Measurements from ENCODE around the gene POR. TPM values are rescaled to one million over a fixed set of nuclear protein-coding genes. Genes with fewer than 3 reads are reported as not detected.
A peak's percentile ranks its signal among the peaks of the same experiment; 100 is the strongest.

The POR gene
- total and polyA plus RNA-seq, 2 of the 13 experiments (the other 11 are each of a cell fraction or from before 2014, with no cell fraction given) = 145 to 266 TPM

DNA sequence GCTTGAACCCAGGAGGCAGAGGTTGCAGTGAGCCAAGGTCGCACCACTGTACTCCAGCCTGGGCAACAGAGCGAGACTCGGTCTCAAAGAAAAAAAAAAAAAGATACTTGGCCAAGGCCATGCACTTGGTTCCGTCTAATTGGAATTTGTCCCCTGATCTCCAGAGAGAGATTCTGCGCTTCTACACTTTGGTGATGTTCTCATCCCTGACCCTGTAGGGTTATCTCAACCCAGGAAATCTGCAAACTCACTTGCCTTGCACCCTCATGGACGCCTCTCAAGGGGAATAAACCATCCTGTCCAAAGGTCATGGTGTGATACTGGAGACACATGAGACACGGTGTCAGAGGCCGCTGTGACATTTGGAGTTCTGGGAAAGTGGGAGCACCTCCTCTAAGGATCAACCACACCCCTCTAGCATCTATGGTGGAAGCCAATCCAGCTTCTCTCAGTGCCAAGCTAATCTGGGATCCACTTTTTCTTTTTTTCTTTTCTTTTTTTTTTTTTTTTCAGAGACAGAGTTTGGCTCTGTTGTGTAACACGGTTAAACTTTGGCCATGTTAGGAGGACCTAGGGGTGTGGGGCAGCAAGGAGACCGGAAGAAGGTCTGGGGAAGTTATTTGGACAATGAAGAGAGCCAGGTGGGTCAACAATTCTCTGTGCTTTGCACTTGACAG lies 7.8 kb upstream of the POR start (continued):
- TF ChIP-seq, protein P1, sequence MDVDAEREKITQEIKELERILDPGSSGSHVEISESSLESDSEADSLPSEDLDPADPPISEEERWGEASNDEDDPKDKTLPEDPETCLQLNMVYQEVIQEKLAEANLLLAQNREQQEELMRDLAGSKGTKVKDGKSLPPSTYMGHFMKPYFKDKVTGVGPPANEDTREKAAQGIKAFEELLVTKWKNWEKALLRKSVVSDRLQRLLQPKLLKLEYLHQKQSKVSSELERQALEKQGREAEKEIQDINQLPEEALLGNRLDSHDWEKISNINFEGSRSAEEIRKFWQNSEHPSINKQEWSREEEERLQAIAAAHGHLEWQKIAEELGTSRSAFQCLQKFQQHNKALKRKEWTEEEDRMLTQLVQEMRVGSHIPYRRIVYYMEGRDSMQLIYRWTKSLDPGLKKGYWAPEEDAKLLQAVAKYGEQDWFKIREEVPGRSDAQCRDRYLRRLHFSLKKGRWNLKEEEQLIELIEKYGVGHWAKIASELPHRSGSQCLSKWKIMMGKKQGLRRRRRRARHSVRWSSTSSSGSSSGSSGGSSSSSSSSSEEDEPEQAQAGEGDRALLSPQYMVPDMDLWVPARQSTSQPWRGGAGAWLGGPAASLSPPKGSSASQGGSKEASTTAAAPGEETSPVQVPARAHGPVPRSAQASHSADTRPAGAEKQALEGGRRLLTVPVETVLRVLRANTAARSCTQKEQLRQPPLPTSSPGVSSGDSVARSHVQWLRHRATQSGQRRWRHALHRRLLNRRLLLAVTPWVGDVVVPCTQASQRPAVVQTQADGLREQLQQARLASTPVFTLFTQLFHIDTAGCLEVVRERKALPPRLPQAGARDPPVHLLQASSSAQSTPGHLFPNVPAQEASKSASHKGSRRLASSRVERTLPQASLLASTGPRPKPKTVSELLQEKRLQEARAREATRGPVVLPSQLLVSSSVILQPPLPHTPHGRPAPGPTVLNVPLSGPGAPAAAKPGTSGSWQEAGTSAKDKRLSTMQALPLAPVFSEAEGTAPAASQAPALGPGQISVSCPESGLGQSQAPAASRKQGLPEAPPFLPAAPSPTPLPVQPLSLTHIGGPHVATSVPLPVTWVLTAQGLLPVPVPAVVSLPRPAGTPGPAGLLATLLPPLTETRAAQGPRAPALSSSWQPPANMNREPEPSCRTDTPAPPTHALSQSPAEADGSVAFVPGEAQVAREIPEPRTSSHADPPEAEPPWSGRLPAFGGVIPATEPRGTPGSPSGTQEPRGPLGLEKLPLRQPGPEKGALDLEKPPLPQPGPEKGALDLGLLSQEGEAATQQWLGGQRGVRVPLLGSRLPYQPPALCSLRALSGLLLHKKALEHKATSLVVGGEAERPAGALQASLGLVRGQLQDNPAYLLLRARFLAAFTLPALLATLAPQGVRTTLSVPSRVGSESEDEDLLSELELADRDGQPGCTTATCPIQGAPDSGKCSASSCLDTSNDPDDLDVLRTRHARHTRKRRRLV (CRISPR knock-in tag; IDR thresholded peaks at IDR 0.05) = no peak; the same call in 1 of the 2 replicates
- TF ChIP-seq ZNF672 (CRISPR knock-in tag; IDR thresholded peaks at IDR 0.05) = no peak
- no peak for TF ChIP-seq ZNF343 (CRISPR knock-in tag; IDR thresholded peaks at IDR 0.05)
- TF ChIP-seq ZNF446 (CRISPR knock-in tag; IDR thresholded peaks at IDR 0.05) = no peak
- no peak for TF ChIP-seq BHLHE40 (IDR thresholded peaks at IDR 0.05; ENCODE audit: low read length)
- 0 out of 2 replicates have a peak, but pooled peaks have one; percentile 21 for TF ChIP-seq IRF2 (CRISPR knock-in tag; IDR thresholded peaks at IDR 0.05)
- no peak for TF ChIP-seq GATAD1 (CRISPR knock-in tag; IDR thresholded peaks at IDR 0.05)
- TF ChIP-seq, protein P2, sequence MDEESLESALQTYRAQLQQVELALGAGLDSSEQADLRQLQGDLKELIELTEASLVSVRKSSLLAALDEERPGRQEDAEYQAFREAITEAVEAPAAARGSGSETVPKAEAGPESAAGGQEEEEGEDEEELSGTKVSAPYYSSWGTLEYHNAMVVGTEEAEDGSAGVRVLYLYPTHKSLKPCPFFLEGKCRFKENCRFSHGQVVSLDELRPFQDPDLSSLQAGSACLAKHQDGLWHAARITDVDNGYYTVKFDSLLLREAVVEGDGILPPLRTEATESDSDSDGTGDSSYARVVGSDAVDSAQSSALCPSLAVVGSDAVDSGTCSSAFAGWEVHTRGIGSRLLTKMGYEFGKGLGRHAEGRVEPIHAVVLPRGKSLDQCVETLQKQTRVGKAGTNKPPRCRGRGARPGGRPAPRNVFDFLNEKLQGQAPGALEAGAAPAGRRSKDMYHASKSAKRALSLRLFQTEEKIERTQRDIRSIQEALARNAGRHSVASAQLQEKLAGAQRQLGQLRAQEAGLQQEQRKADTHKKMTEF (CRISPR knock-in tag; IDR thresholded peaks at IDR 0.05) = no peak; the same call in 1 of the 2 replicates
- TF ChIP-seq, protein P3, sequence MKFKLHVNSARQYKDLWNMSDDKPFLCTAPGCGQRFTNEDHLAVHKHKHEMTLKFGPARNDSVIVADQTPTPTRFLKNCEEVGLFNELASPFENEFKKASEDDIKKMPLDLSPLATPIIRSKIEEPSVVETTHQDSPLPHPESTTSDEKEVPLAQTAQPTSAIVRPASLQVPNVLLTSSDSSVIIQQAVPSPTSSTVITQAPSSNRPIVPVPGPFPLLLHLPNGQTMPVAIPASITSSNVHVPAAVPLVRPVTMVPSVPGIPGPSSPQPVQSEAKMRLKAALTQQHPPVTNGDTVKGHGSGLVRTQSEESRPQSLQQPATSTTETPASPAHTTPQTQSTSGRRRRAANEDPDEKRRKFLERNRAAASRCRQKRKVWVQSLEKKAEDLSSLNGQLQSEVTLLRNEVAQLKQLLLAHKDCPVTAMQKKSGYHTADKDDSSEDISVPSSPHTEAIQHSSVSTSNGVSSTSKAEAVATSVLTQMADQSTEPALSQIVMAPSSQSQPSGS (CRISPR knock-in tag; IDR thresholded peaks at IDR 0.05) = peak; percentile 85
- TF ChIP-seq, protein P4, sequence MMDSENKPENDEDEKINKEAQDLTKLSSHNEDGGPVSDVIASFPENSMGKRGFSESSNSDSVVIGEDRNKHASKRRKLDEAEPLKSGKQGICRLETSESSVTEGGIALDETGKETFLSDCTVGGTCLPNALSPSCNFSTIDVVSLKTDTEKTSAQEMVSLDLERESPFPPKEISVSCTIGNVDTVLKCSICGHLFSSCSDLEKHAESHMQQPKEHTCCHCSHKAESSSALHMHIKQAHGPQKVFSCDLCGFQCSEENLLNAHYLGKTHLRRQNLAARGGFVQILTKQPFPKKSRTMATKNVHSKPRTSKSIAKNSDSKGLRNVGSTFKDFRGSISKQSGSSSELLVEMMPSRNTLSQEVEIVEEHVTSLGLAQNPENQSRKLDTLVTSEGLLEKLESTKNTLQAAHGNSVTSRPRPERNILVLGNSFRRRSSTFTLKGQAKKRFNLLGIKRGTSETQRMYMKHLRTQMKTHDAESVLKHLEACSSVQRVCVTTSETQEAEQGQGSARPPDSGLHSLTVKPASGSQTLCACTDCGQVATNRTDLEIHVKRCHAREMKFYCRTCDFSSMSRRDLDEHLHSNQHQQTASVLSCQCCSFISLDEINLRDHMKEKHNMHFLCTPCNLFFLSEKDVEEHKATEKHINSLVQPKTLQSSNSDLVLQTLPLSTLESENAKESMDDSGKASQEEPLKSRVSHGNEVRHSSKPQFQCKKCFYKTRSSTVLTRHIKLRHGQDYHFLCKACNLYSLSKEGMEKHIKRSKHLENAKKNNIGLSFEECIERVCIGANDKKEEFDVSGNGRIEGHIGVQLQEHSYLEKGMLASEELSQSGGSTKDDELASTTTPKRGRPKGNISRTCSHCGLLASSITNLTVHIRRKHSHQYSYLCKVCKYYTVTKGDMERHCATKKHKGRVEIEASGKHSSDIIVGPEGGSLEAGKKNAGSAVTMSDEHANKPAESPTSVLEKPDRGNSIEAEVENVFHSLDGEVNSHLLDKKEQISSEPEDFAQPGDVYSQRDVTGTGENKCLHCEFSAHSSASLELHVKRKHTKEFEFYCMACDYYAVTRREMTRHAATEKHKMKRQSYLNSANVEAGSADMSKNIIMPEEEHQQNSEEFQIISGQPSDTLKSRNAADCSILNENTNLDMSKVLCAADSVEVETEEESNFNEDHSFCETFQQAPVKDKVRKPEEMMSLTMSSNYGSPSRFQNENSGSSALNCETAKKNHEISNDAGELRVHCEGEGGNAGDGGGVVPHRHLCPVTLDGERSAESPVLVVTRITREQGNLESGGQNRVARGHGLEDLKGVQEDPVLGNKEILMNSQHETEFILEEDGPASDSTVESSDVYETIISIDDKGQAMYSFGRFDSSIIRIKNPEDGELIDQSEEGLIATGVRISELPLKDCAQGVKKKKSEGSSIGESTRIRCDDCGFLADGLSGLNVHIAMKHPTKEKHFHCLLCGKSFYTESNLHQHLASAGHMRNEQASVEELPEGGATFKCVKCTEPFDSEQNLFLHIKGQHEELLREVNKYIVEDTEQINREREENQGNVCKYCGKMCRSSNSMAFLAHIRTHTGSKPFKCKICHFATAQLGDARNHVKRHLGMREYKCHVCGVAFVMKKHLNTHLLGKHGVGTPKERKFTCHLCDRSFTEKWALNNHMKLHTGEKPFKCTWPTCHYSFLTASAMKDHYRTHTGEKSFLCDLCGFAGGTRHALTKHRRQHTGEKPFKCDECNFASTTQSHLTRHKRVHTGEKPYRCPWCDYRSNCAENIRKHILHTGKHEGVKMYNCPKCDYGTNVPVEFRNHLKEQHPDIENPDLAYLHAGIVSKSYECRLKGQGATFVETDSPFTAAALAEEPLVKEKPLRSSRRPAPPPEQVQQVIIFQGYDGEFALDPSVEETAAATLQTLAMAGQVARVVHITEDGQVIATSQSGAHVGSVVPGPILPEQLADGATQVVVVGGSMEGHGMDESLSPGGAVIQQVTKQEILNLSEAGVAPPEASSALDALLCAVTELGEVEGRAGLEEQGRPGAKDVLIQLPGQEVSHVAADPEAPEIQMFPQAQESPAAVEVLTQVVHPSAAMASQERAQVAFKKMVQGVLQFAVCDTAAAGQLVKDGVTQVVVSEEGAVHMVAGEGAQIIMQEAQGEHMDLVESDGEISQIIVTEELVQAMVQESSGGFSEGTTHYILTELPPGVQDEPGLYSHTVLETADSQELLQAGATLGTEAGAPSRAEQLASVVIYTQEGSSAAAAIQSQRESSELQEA (CRISPR knock-in tag; IDR thresholded peaks at IDR 0.05; ENCODE audit: not compliant biosample characterization) = no peak
- TF ChIP-seq ZEB1 (IDR thresholded peaks at IDR 0.05; ENCODE audit: insufficient replicate concordance, low read depth) = peak; percentile 49
